GM12878 (cell line): ENCODE measurements around the gene C10orf71. TPM values are rescaled to one million over a fixed set of nuclear protein-coding genes. Genes with fewer than 3 reads are reported as not detected.

Experiments used
- E4F1 ChIP-seq: fragments of 450-650 bp; IDR thresholded peaks from 2 replicates; pipeline ENCODE4 v1.6.1; 2018; ENCODE audit warnings: borderline replicate concordance, mild to moderate bottlenecking; ENCODE audit not compliant: partially characterized antibody
- REST ChIP-seq: IDR thresholded peaks from 2 replicates; pipeline ENCODE4 v1.6.1; 2012; ENCODE audit warnings: mild to moderate bottlenecking, low read depth, low read length
- ZBTB40 ChIP-seq: fragments of 450-650 bp; IDR thresholded peaks from 2 replicates; pipeline ENCODE4 v1.6.1; 2016; ENCODE audit warnings: mild to moderate bottlenecking, moderate library complexity, borderline replicate concordance
- ZNF207 ChIP-seq: fragments of 450-650 bp; IDR thresholded peaks from 2 replicates; pipeline ENCODE4 v1.6.1; 2014; ENCODE audit warnings: antibody characterized with exemption, mild to moderate bottlenecking, borderline replicate concordance
- ZNF622 ChIP-seq: fragments of 450-650 bp; IDR thresholded peaks from 2 replicates; pipeline ENCODE4 v1.6.1; 2017; ENCODE audit warnings: mild to moderate bottlenecking, inconsistent platforms
- polyA plus RNA-seq, 11 experiments: library from polyadenylated mRNA; depleted of rRNA in 4 of 11; unstranded in 6 of 11; stranded (reverse) in 5 of 11; fragments of >200 nt; fragmentation: Nextera tagmentation in 4 of 11; fragmentation: Illumina TruSeq in 1 of 11; extraction: Ambion mirVana in 4 of 11; extraction: Trizol in 1 of 11; gene quantifications; 1 replicate in 1 of 11; 2 replicates in 10 of 11; pipeline versions ENCODE4 v1.2.1 to v1.2.3, GENCODE V29; 2011 to 2016; ENCODE audit warnings: inconsistent platforms in 2 of 11, missing spikeins in 2 of 11, low read depth in 1 of 11
- total RNA-seq, 4 experiments: library from RNA; depleted of rRNA in 3 of 4; stranded (reverse); fragments of >200 nt in 3 of 4; fragmentation: Illumina TruSeq in 1 of 4; extraction: Trizol in 1 of 4; gene quantifications; 2 replicates each; pipeline versions ENCODE4 v1.2.1 to v1.2.3, GENCODE V29; 2013 to 2021
- TF ChIP-seq, protein P1 (sequence below): fragments of 450-650 bp; IDR thresholded peaks from 2 replicates; pipeline ENCODE4 v1.6.1; 2017; ENCODE audit warnings: borderline replicate concordance

The C10orf71 gene
- total and polyA plus RNA-seq, 10 of the 15 experiments (the other 5 are each of a cell fraction or from before 2014, with no cell fraction given): not detected

DNA sequence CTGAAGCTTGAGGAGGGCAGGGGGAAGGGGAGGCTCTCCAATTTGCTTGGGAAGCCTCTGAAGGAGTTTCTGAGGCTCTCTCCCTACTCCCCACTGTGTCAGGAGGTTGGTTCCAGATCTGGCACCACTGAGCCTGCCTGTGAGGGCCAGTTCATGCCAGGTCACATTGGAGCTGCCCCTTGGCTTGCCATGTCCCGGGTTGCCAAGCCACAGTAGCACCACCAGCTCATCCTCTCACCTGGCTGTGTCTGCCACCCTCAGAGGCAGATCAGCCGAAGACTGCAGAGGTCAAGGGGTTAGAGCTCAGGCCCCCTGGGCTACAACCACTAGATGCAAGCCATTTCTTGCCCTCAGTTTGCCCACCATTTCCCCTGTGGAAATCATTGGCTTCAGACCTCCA lies 3.1 kb downstream of the C10orf71 start (continued):
- no peak for TF ChIP-seq REST
- TF ChIP-seq, protein P1, sequence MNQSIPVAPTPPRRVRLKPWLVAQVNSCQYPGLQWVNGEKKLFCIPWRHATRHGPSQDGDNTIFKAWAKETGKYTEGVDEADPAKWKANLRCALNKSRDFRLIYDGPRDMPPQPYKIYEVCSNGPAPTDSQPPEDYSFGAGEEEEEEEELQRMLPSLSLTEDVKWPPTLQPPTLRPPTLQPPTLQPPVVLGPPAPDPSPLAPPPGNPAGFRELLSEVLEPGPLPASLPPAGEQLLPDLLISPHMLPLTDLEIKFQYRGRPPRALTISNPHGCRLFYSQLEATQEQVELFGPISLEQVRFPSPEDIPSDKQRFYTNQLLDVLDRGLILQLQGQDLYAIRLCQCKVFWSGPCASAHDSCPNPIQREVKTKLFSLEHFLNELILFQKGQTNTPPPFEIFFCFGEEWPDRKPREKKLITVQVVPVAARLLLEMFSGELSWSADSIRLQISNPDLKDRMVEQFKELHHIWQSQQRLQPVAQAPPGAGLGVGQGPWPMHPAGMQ: no peak
- no peak for TF ChIP-seq ZBTB40
- no peak for TF ChIP-seq ZNF622
- TF ChIP-seq E4F1: no peak
- TF ChIP-seq ZNF207: no peak
- TF ChIP-seq, all 136 proteins: peak for 0
